Stimulated activated CD8-positive, alpha-beta memory T cell treated with anti-CD3 and anti-CD28 coated beads, Interleukin-7, amount 100 ng/mL, for 1 hour (primary cell): Measurements from ENCODE around the gene MOGAT1.
"Not testable (repeated sequence)": the region's sequence is repeated elsewhere in the genome, so short reads cannot be mapped to it uniquely, and the experiment has no call there.

ENCODE experiments used
- DNase-seq, 2 donors: peaks; one replicate each; pipeline ENCODE4 v3.0.0-alpha.2; 2020; ENCODE audit warnings: low read depth in 2 of 2

Gene MOGAT1

GRCh38 chr2:222738809-222739208 lies 67.4 kb downstream of the MOGAT1 start:
- no peak for DNase-seq

GRCh38 chr2:222739939-222740338 lies 68.5 kb downstream of the MOGAT1 start:
- no peak for DNase-seq

- DNase-seq, result no peak
Measured at GRCh38 chr2:222743251-222743812, 71.9 kb downstream of the MOGAT1 start.

- DNase-seq, result no peak
Measured at GRCh38 chr2:222745836-222746559, 74.5 kb downstream of the MOGAT1 start.

GRCh38 chr2:222747526-222748160 lies 76.2 kb downstream of the MOGAT1 start:
- DNase-seq, result no peak

GRCh38 chr2:222750533-222750932 lies 79.1 kb downstream of the MOGAT1 start:
- no peak for DNase-seq

- DNase-seq, result no peak
Measured at GRCh38 chr2:222751238-222751637, 79.8 kb downstream of the MOGAT1 start.

- DNase-seq, result no peak
Measured at GRCh38 chr2:222751821-222752719, 80.6 kb downstream of the MOGAT1 start.

- DNase-seq, result no peak
Measured at GRCh38 chr2:222752746-222753145, 81.3 kb downstream of the MOGAT1 start.

- DNase-seq, result no peak
Measured at GRCh38 chr2:222753251-222753824, 81.9 kb downstream of the MOGAT1 start.

- no peak for DNase-seq
Measured at GRCh38 chr2:222754324-222754930, 83.0 kb downstream of the MOGAT1 start.

- DNase-seq, result not testable (repeated sequence)
Measured at GRCh38 chr2:222755593-222755992, 84.1 kb downstream of the MOGAT1 start.

GRCh38 chr2:222756362-222756831 lies 84.9 kb downstream of the MOGAT1 start:
- DNase-seq, result no peak

GRCh38 chr2:222756951-222757650 lies 85.6 kb downstream of the MOGAT1 start:
- no peak for DNase-seq
